GM19468 (cell line): ENCODE measurements around the gene PLD1.
"Not testable (repeated sequence)": the region's sequence is repeated elsewhere in the genome, so short reads cannot be mapped to it uniquely, and the experiment has no call there.

Source experiments
- ATAC-seq: cut with Tn5 transposase; IDR thresholded peaks from one replicate; pipeline ENCODE4 v1.9.1; 2021; ENCODE audit warnings: mild to moderate bottlenecking, moderate library complexity, moderate number of reproducible peaks; ENCODE audit not compliant: unreplicated experiment; ENCODE audit errors: extremely low read depth

Gene PLD1

GRCh38 chr3:171712171-171712938 is 97.9 kb downstream of the PLD1 start:
- ATAC-seq: no peak

GRCh38 chr3:171711461-171712170 is 98.7 kb downstream of the PLD1 start:
- ATAC-seq: no peak

- no peak for ATAC-seq
Measured at GRCh38 chr3:171710359-171710758, 99.9 kb downstream of the PLD1 start.

GRCh38 chr3:171704814-171705213 is 105.5 kb downstream of the PLD1 start:
- no peak for ATAC-seq

- no peak for ATAC-seq
Measured at GRCh38 chr3:171704002-171704401, 106.3 kb downstream of the PLD1 start.

- ATAC-seq: no peak
Measured at GRCh38 chr3:171703144-171703543, 107.1 kb downstream of the PLD1 start.

- no peak for ATAC-seq
Measured at GRCh38 chr3:171700653-171701052, 109.6 kb downstream of the PLD1 start.

DNA sequence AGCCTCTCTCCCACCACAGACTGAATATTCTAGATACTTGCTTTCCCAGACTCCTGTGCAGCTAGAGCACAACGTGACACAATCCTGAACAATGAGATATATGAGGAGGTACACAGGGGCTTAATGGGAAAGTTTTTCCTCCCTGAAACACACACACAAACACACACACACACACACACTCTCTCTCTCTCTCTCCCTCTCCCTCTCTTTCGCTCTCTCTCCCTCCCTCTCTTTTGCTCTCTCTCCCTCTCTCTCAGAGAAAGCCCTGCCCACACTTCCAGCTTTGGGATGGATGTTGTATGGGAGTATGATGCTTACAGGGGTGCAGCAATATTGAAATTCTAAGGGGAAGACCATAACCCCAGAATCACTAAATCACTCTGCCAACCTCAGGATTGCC is 110.1 kb downstream of the PLD1 start:
- no peak for ATAC-seq

DNA sequence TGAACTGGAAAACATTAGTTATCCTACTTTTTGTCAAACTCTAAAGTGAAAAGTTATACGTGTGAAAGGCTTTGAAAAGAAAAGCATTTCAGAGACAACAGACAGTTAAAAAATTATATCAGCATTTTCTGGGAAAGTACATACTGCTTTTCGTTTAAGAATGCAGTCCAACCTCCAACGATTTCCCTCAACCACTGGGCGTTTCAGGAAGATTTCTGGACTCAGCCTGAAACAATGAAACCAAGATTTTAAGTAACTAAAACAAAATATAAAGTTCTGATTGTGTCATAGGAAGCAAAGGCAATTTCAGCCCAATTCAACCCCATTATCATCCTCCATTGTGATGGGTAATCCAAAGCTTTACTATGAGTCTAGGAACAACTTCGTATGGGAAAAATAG is 110.7 kb downstream of the PLD1 start:
- ATAC-seq: no peak

DNA sequence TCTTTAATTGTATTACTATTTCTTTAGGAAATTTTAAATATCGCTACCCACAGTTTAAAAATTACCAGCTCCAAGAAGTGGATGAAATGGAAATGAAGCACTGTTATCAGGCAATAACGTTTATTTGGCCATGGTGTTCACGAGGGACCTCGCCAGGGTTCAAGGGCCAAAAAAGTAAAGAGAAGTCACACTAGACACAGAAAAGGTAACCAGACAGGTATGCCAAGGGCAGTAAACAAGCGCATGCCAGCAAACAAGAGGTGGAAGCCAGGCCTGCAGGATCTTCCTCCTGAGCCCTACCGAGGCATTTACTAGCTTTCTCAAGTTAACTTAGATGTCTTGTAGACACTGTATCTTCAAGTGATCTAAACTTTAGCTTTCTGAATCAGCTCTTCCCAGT is 113.5 kb downstream of the PLD1 start:
- no peak for ATAC-seq

GRCh38 chr3:171695426-171695825 is 114.9 kb downstream of the PLD1 start:
- ATAC-seq: no peak

GRCh38 chr3:171694888-171695287 is 115.4 kb downstream of the PLD1 start:
- no peak for ATAC-seq

DNA sequence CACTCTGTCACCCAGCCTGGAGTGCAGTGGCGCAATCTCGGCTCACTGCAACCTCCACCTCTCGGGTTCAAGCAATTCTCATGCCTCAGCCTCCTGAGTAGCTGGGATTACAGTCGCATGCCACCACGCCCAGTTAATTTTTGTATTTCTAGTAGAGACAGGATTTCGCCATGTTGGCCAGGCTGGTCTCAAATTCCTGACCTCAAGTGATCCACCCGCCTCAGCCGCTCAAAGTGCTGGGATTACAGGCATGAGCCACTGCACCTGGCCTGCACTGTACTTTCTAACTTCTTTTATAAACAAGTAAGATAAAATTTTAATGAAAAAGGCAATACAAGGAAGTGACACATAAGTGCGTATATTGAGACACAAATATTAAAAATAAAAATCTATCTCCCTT is 117.7 kb downstream of the PLD1 start:
- not testable (repeated sequence) for ATAC-seq

GRCh38 chr3:171691485-171691884 is 118.8 kb downstream of the PLD1 start:
- ATAC-seq: no peak

- ATAC-seq: no peak
Measured at GRCh38 chr3:171690281-171690680, 120.0 kb downstream of the PLD1 start.

DNA sequence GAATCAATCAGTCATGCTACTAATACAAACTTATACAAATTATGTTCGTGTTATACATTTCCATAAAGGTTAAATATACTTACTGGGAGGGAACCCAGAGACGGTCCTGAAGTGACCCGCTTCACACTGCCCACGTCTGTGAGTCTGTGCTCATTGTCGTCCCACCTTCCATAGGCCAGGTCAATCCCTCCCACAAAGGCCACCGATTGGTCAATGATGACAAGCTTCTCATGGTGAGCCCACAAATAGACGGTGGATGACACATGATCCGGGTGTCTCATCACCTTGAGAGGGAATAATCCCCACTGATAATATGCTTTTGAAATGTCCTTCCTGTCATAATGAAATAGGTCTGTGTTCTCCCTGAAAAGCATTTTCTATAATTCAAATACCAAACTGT is 121.7 kb downstream of the PLD1 start:
- ATAC-seq: no peak

DNA sequence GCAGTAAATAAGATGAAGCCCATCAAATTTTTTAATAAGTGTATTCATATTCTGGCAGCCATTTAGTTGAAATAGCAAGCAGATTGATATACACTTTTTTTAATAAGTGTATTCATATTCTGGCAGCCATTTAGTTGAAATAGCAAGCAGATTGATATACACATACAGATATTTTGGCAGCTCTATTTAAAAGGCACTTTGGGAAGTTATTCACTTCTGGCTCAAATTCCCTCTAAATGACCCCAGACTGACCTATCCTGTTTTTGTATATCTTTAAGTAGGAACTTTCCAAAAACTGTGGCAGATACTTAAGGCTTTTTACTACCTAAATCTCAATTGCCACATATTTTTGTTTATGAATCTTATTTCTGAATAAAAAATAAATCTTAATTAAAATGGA is 122.3 kb downstream of the PLD1 start:
- no peak for ATAC-seq

DNA sequence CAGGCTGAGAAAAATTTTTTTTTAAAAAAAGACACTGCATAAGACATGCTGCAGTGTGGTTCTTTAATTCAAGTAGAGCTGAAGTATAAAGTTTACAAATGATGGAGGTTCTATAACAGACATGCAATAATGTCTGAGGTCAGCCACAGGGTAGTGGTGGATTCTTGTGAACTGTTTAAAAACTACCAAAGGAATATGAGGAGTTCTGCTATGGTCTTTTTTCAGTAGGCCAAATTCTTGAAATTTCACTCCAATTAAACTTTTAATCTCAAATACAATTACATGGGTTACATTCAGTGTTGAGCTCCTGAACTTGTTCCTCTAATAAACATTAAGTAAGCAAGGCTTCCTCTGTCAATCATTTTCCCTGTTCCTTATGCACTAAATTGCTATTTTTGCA is 122.7 kb downstream of the PLD1 start:
- no peak for ATAC-seq

- ATAC-seq: no peak
Measured at GRCh38 chr3:171687064-171687463, 123.2 kb downstream of the PLD1 start.

DNA sequence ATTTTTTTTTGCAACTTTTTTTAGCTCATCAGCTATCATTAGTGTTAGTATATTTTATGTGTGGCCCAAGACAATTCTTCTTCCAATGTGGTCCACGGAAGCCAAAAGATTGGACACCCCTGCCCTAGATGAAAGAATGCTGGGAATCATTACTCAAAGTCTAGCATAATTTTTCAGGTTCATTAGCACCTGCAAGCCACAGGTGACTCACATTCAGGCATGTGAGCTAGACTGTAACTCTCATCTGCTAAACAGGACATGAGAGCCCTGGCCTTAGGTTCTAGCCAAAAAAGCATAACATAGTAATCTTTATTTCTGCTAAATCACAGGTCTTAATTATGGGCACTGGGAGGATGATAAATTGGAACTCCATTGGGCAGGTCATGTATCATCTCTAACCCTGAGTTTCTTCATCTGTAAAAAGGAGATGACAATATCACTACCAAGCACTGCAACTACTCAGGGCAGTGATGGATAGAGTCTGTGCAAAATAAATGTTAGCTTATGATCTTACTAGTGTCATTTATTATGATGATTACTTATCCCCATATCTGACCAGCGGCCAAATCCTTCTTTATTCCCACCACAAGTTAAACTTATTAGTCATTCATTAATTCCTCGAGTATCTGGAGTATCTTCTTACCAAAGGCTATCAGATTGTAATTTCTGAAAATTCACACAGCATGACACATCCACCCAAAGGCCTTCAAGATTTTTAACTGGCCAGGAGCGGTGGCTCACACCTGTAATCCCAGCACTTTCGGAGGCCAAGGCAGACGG is 125.0 kb downstream of the PLD1 start:
- no peak for ATAC-seq

DNA sequence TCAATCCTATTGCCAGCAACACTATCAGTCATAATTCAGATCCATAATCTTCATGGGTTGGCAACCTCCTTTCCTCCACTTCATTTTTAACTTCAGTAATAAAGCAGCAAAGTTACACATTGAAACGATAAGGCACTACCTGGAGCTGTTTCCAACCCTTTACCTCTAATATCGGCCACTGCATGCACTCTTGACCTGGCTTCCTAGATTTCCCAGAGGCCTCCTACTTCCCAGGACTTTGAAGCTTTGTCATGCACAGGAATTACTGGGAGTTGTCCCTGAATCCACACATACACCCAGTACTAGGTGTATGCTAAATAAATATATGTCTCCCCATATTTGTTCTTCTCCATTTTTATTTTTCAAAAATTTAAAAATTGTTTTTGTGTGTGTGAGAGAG is 126.1 kb downstream of the PLD1 start:
- ATAC-seq: no peak
